GM12865 (cell line): ENCODE results near the gene DCLK3.

Source experiments
- DNase-seq: peaks from one replicate; pipeline ENCODE4 v3.0.0; 2010; ENCODE audit warnings: low read depth
- H3K4me3 ChIP-seq: 2 replicates; pipeline ENCODE4 v1.5.1; 2011; ENCODE audit warnings: mild to moderate bottlenecking, low read depth, low read length, control low read depth
- TF ChIP-seq, protein P1 (sequence below): IDR thresholded peaks from 2 replicates; pipeline ENCODE4 v1.5.1; 2011; ENCODE audit warnings: low read length, control low read depth, low read depth, inconsistent platforms; ENCODE audit not compliant: insufficient read depth; ENCODE audit errors: missing control alignments

Gene DCLK3

DNA sequence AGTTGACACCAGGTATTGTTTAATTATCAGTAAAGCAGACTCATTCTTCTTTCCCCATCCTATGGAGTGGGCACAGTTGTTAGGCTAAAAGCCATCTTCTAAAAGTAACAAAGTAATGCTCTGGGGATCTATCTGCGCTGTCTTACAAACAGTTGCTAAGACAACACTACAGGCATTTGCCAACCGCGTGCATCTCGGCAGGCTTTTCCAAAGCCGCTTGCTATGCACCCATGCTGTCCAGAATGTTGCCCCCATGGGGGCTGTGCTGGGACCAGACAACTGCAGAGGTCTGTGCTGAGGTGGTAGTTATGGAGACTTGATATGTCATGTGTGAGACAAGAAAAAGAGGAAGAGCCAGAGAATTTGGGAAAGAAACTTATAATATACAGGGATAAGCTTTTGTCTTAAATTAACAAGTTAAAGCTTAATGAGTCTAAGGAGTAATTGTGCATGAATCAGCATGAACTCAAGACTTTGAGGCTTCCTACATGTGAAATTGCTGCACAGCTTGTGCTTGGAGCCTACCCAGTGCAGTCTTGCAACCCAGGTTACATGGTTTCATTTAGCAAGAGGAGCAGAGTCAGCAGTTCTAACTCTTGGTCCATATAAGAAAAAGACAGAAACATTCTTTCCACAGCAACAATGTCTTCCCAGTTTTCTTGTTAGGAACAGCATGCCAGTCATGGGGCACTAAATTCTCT lies 38.9 kb upstream of the DCLK3 start:
- TF ChIP-seq, protein P1, sequence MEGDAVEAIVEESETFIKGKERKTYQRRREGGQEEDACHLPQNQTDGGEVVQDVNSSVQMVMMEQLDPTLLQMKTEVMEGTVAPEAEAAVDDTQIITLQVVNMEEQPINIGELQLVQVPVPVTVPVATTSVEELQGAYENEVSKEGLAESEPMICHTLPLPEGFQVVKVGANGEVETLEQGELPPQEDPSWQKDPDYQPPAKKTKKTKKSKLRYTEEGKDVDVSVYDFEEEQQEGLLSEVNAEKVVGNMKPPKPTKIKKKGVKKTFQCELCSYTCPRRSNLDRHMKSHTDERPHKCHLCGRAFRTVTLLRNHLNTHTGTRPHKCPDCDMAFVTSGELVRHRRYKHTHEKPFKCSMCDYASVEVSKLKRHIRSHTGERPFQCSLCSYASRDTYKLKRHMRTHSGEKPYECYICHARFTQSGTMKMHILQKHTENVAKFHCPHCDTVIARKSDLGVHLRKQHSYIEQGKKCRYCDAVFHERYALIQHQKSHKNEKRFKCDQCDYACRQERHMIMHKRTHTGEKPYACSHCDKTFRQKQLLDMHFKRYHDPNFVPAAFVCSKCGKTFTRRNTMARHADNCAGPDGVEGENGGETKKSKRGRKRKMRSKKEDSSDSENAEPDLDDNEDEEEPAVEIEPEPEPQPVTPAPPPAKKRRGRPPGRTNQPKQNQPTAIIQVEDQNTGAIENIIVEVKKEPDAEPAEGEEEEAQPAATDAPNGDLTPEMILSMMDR, result no peak
- H3K4me3 ChIP-seq, result no peak overlapping the region
- no peak for DNase-seq

DNA sequence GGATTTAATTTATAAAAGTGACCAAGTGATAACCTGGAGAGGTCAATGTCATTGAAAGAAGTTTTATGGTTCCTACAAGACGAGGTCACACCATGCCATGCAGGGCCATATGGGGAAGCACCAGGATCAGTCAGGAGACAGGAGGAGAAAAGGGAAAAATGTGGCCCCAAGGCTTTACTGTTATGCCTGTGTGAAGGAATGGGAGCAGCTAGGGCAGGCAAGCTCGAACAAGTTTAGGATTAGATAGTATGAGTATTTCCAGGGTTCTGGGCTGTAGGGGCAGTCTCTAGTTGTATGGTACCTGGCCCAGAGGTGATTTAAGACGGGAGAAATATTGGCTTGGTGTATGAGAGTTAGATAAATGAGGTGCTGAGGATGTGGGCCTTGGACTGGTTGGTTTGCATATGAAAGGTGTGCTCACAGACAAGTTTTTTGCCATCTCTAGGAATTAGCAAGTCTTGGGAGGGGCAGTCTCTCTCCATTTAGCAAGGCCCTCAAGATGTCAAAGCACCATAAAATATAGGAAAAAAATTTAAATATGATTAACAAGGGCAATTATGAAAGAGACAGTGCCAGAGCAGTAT lies 36.3 kb upstream of the DCLK3 start:
- TF ChIP-seq, protein P1, result no peak
- DNase-seq, result no peak
- no peak overlapping the region for H3K4me3 ChIP-seq

DNA sequence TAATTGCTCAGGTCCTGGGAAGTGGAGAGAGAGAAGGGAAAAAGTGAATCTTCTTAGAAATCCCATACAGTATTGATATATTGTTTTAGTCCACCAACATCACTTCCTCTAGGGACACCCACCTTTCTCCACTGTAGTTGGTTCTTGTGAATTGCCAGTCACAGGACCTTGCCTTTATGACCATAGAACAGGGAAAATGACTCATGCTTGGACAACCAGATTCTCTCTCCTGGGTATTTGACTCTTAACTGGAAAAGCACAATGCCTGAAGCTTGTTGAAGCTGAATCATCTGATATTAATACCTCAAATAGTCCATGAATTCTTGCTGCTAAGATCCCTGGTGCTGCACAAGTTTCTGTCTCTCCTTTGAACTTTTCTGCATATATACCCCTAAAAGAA lies 32.5 kb upstream of the DCLK3 start:
- no peak for DNase-seq
- H3K4me3 ChIP-seq, result no peak overlapping the region
- TF ChIP-seq, protein P1, result no peak

DNA sequence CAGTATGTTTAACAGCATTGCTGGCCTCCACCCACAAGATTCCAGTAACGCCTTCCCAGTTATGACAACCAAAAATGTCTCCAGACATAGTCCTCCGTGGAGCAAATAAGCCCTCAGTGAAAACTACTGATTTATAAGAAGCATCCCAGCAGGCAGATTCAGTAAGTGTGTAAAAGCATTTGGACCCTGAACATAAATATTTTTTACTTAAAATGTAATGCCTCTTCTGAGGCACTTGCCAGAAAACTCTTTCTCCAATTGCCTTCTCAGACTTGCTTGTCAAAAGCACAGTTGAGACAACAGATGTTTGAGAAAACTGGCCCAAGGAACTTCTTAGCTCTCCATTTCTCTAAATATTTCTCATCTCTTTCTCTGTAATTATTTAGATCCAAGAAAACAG lies 31.8 kb upstream of the DCLK3 start:
- H3K4me3 ChIP-seq, result no peak overlapping the region
- TF ChIP-seq, protein P1, result no peak
- DNase-seq, result no peak

DNA sequence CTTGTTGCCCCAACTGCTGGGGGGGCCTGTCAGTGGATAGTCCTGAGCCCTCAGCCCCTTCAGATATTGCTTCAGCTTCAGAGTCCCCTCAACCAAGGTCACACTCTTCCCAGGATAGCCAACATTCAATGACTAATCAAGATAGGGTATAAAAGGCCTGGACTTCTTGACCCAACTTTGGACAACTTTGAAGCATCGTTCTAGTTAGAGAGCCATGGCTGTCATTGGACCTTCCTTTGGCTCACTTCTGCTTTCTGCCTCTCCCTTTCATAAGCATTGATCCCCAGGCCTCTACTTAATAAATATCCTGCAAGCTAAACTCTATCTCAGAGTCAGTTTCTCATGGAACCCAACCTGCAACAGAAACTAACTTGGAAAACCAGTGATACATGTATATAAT lies 31.3 kb upstream of the DCLK3 start:
- H3K4me3 ChIP-seq, result no peak overlapping the region
- TF ChIP-seq, protein P1, result no peak

DNA sequence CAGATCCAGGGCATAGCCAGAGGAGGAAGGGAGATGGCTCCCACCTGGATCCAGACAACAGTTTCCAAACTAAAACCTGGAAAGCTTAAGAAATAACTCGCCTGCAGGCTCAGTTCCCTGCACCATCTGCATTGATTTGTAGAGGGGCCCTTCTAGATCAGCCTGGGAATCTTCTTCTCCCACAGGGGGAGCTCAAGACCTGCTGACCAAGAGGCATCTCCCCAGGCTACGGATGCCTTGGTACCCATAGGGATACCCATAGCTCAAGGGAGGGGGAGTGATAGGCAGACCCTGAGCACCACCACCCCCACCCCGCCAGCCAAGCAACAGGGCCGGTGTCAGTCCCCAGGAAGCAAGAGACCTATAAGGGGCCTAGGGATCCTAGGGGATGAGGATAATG lies 28.0 kb upstream of the DCLK3 start:
- TF ChIP-seq, protein P1, result peak; percentile 57
- DNase-seq, result peak; percentile 50
- no peak overlapping the region for H3K4me3 ChIP-seq

More for the DNA sequence above, 31.3 kb upstream of the DCLK3 start:
- no peak for DNase-seq

DNA sequence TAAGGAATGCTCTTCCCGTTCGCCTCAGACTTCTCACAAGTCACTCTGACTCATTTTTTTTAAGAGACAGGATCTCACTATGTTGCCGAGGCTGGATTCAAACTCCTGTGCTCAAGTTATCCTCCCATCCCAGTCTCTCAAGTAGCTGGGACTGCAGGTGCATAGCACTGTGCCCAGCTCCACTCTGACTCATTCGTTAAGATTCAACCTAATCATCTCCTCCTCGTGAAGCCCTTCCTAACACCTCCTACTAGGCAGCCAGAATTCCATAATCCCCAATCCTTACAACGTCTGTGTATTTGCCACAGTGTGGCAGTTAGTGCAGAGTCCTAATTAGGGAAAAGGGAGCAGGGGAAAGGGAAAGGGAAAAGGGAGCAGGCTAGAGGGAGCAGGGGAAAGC lies 26.4 kb upstream of the DCLK3 start:
- no peak for DNase-seq
- no peak overlapping the region for H3K4me3 ChIP-seq
- TF ChIP-seq, protein P1, result no peak
